ENCODE data around the gene TEX28.
"Not testable (repeated sequence)": the region's sequence is repeated elsewhere in the genome, so short reads cannot be mapped to it uniquely, and the experiment has no call there.

DNA sequence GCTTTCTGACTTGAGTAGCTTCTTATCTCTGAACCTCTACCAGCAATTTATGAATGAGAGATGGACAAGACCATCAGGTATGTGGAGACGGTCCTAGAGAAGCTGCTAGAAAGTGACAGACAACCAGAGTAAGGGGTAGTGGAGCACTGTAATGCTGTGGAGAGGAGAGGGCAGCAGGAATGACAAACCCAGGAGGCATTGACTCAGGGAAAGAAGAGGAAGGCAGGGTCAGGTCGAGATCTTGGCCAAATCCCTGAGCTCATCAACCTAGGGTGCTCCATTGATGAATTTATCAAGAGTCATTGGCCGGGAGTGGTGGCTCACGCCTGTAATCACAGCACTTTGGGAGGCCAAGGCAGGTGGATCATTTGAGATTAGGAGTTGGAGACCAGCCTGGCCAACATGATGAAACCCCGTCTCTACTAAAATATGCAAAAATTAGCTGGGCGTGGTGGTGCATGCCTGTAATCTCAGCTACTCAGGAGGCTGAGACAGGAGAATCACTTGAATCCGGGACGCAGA lies 54.9 kb downstream of the TEX28 start:
- TF ChIP-seq EZH2 (IDR thresholded peaks at IDR 0.05; ENCODE audit: low read length, missing control alignments); CTCF (conservative IDR thresholded peaks at IDR 0.05 in 1 of 2, IDR thresholded peaks at IDR 0.05 in 1 of 2; ENCODE audit: low read depth in 1 of 2, low read length in 2 of 2): not testable (repeated sequence)
